Measurements from ENCODE around the gene BIRC7.

BIRC7 gene

GRCh38 chr20:63281742-63282665 is 46.3 kb downstream of the BIRC7 start:
- TF ChIP-seq CTCF (IDR thresholded peaks at IDR 0.05; ENCODE audit: low read depth, low read length), result no peak
- DNase-seq (ENCODE audit: low read depth, low spot score), result no peak
- in situ Hi-C loops (cut with HindIII; ENCODE audit: low sequenced_read_pairs), result no loop called here
- H3K4me3 ChIP-seq (ENCODE audit: low read depth, low read length), result no peak overlapping the region

GRCh38 chr20:63282946-63283345 is 47.2 kb downstream of the BIRC7 start:
- no peak overlapping the region for H3K4me3 ChIP-seq (ENCODE audit: low read depth, low read length)
- TF ChIP-seq CTCF (IDR thresholded peaks at IDR 0.05; ENCODE audit: low read depth, low read length), result no peak
- no peak for DNase-seq (ENCODE audit: low read depth, low spot score)
- in situ Hi-C loops (cut with HindIII; ENCODE audit: low sequenced_read_pairs), result no loop called here

GRCh38 chr20:63283397-63284082 is 47.8 kb downstream of the BIRC7 start:
- H3K4me3 ChIP-seq (ENCODE audit: low read depth, low read length), result no peak overlapping the region
- TF ChIP-seq CTCF (IDR thresholded peaks at IDR 0.05; ENCODE audit: low read depth, low read length), result no peak
- DNase-seq (ENCODE audit: low read depth, low spot score), result no peak
- in situ Hi-C loops (cut with HindIII; ENCODE audit: low sequenced_read_pairs), result no loop called here

GRCh38 chr20:63284083-63284440 is 48.4 kb downstream of the BIRC7 start:
- in situ Hi-C loops (cut with HindIII; ENCODE audit: low sequenced_read_pairs), result no loop called here
- no peak for TF ChIP-seq CTCF (IDR thresholded peaks at IDR 0.05; ENCODE audit: low read depth, low read length)
- no peak for DNase-seq (ENCODE audit: low read depth, low spot score)
- H3K4me3 ChIP-seq (ENCODE audit: low read depth, low read length), result no peak overlapping the region

GRCh38 chr20:63284544-63284949 is 48.8 kb downstream of the BIRC7 start:
- in situ Hi-C loops (cut with HindIII; ENCODE audit: low sequenced_read_pairs), result no loop called here
- H3K4me3 ChIP-seq (ENCODE audit: low read depth, low read length), result no peak overlapping the region
- no peak for TF ChIP-seq CTCF (IDR thresholded peaks at IDR 0.05; ENCODE audit: low read depth, low read length)
- DNase-seq (ENCODE audit: low read depth, low spot score), result no peak

GRCh38 chr20:63284981-63285524 is 49.3 kb downstream of the BIRC7 start:
- in situ Hi-C loops (cut with HindIII; ENCODE audit: low sequenced_read_pairs), result no loop called here
- H3K4me3 ChIP-seq (ENCODE audit: low read depth, low read length), result no peak overlapping the region
- no peak for DNase-seq (ENCODE audit: low read depth, low spot score)
- TF ChIP-seq CTCF (IDR thresholded peaks at IDR 0.05; ENCODE audit: low read depth, low read length), result no peak

Data from astrocyte of the spinal cord (primary cell).